SH-SY5Y (cell line): Measurements from ENCODE around the gene COPZ2.

Experiments used
- GATA2 ChIP-seq: IDR thresholded peaks from 2 replicates; pipeline ENCODE4 v1.6.1; 2011; ENCODE audit warnings: mild to moderate bottlenecking, low read depth, low read length
- GATA3 ChIP-seq: IDR thresholded peaks from 2 replicates; pipeline ENCODE4 v1.6.1; 2011; ENCODE audit warnings: low read depth, mild to moderate bottlenecking, low read length, moderate library complexity

- no peak for TF ChIP-seq GATA2
- TF ChIP-seq GATA3 = no peak
Observed at GRCh38 chr17:48062273-48062672, 24.7 kb upstream of the COPZ2 start.
